ENCODE results near the gene CHAC1. TPM values are rescaled to one million over a fixed set of nuclear protein-coding genes. Genes with fewer than 3 reads are reported as not detected.
"Not testable (repeated sequence)": the region's sequence is repeated elsewhere in the genome, so short reads cannot be mapped to it uniquely, and the experiment has no call there.

The CHAC1 gene
- total and polyA plus RNA-seq, 5 experiments from 2014 or later: 8.9 to 9.2 TPM; not detected in 3

DNA sequence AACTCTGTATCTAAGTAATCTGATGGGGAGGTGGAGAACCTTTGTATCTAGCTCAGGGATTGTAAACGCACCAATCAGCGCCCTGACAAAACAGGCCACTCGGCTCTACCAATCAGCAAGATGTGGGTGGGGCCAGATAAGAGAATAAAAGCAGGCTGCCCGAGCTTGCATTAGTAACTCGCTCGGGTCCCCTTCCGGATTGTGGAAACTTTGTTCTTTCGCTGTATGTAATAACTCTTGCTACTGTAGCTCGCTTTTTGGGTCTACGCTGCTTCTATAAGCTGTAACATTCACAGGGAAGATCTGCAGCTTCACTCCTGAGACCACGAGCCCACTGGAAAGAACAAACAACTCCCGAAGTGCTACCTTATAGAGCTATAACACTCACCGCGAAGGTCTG lies 9.0 kb downstream of the CHAC1 start:
- POLR2A ChIA-PET: interaction anchor here (1.5 to 2.8 kb wide), 2 partner anchors 9 to 20 kb away, joined by 3 to 8 read pairs; partner anchors contain the start of gene CHAC1
- not testable (repeated sequence) for H3K27me3 Mint-ChIP-seq, H3K4me3 Mint-ChIP-seq, H3K27ac Mint-ChIP-seq, H3K36me3 Mint-ChIP-seq, H3K4me1 Mint-ChIP-seq, ATAC-seq, DNase-seq, H3K9me3 Mint-ChIP-seq

DNA sequence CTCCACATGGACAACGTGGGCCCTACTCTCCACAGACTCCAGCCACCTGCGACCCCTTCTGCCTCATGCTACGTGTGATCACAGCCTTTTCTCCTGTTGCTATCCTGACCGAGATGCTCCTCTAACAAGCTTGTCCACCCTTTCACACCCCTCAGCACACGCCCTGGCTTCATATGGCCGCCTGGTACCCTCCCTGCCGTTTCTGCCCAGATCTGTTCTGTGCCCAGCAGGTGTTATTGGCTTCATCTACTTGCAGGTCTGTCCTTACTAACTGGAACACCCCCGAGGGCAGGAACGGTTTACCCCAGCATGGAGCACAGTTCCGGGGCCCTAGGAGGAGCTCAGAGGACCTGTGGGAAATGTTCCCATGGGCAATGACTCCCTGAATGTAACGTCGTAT lies 9.9 kb downstream of the CHAC1 start:
- H3K27me3 Mint-ChIP-seq: peaks cover 0 to 5% (median 1%) of the 10 kb centered on the region in 5 donors
- POLR2A ChIA-PET: interaction anchor here (0.7 to 2.8 kb wide), 3 partner anchors 10 to 1029 kb away, joined by 3 to 8 read pairs (median 3); partner anchors contain the start of gene CHAC1
- H3K9me3 Mint-ChIP-seq: no peaks in the 10 kb centered on the region
- H3K4me3 Mint-ChIP-seq: no peak overlapping the region
- peaks cover 0 to 9% (median 6%) of the 10 kb centered on the region in 4 donors for H3K4me1 Mint-ChIP-seq
- ATAC-seq: no peak
- H3K27ac Mint-ChIP-seq: peak overlapping the region in 1 of 10 donors; percentile 43
- H3K36me3 Mint-ChIP-seq: no peaks in the 10 kb centered on the region
- DNase-seq: no peak

DNA sequence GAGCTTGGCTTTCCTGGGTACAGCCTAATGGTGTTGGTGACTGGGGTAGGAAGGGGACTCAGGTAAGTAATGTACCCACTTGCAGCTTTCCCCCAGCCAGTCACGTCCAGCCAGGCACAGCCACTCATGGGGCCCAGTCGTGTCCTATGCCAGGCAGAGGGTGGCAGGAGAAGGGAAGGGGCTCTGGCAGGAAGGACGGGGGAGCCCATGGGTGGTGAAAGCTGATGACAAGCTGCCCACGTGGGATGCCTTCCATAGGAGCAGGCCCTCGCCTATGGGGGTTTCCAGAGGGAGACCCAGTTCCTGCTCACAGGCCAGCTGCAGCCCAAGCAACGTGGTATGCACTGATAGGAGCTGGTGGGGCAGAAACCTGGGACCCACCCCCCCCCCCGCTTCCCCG lies 10.7 kb downstream of the CHAC1 start:
- ATAC-seq (no peak), DNase-seq (no peak)
- no peak overlapping the region for H3K4me3 Mint-ChIP-seq
- peaks cover 0 to 5% (median 1%) of the 10 kb centered on the region in 5 donors for H3K27me3 Mint-ChIP-seq
- H3K36me3 Mint-ChIP-seq: no peaks in the 10 kb centered on the region
- no peaks in the 10 kb centered on the region for H3K9me3 Mint-ChIP-seq
- POLR2A ChIA-PET: interaction anchor here (0.6 to 2.8 kb wide), 2 partner anchors 10 to 106 kb away, joined by 4 to 8 read pairs; partner anchors contain the start of gene CHAC1
- no peak overlapping the region for H3K27ac Mint-ChIP-seq
- H3K4me1 Mint-ChIP-seq: peaks cover 0 to 8% (median 6%) of the 10 kb centered on the region in 4 donors

DNA sequence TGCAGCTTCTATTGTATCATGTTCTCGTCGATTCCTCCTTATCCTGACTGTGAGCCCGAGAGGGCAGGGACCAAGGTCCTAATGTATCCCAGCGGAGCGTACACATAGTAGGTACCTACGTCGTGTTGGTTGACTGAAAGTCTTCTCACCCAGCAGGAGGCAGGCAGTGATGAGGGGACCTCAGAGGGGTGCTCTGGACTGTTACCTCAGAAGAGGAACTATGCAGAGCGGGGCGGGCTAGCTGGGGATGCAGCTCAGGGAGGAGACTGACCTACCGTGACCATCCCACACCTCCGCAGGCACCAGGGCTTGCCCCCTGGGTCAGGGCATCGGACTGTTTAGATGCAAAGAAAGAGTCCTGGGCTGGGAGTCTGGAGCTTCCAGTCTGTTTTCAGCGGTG lies 11.4 kb downstream of the CHAC1 start:
- Mint-ChIP-seq H3K9me3 (no peaks in the 10 kb centered on the region), H3K4me1 (peaks cover 0 to 8% (median 5%) of the 10 kb centered on the region in 4 donors), H3K4me3 (no peak overlapping the region), H3K36me3 (no peaks in the 10 kb centered on the region), H3K27ac (peak overlapping the region in 1 of 10 donors; percentile 82), H3K27me3 (peaks cover 0 to 5% (median 1%) of the 10 kb centered on the region in 5 donors)
- ATAC-seq (no peak), DNase-seq (no peak)
- POLR2A ChIA-PET: interaction anchor here (0.6 to 2.8 kb wide), 2 partner anchors 11 to 105 kb away, joined by 4 to 8 read pairs; partner anchors contain the start of gene CHAC1

DNA sequence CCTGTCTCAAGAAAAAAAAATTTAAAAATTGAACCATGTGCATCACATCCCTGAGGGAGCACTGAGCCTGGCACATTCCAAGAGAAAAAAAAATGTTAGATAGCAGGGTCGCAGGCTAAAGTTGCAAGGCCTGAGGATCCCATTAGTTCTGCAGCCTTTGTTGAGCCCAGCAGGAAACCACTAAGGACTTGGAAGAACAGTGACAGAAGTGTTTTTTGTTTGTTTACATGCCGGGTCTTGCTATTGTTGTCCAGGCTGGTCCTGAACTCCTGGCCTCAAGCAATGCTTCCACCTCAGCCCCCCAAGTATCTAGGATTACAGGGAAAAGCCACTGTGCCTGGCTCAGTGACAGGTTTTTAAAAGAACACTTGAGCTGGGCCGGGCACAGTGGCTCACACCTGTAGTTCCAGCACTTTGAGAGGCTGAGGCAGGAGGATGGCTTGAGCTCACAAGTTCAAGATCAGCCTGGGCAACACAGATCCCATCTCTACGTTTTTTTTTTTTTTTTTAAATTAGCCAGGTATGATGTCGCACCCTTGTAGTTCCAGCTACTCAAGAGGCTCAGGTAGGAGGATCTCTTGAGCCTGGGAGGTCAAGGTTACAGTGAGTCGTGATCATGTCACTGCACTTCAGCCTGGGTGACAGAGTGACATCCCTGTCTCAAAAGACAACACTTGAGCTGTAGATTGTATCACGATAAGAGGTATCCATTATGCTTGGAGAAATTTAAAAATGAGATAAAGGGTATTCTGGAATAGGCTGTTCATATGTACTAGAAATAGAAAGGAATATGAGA lies 15.2 kb downstream of the CHAC1 start:
- POLR2A ChIA-PET: no interaction called here
- Mint-ChIP-seq H3K9me3 (no peaks in the 10 kb centered on the region), H3K27ac (peak overlapping the region in 1 of 10 donors; percentile 66), H3K36me3 (no peaks in the 10 kb centered on the region), H3K27me3 (peaks cover 0 to 3% (median 0%) of the 10 kb centered on the region in 5 donors), H3K4me3 (no peak overlapping the region), H3K4me1 (peaks cover 0 to 10% (median 6%) of the 10 kb centered on the region in 4 donors)
- DNase-seq (no peak), ATAC-seq (no peak)

DNA sequence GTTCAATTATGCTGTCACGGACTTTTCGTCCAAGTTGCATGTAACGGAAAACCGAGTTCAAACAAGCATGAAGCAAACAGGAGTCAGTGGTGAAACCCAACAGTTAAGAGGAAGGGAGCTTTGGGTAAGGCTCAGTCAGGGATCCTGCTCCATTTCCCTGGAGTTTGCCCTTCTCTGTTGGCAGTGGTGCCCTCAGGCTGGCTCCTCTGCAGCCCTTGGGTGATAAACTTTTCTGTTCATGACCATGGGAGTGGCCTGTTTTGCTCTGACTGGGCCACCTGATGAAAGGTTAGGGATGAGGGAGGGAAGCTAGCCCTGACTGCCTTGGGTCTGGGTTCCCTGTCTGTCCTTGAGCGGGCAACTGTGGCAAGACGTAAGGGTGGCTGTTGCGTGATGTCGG lies 16.1 kb downstream of the CHAC1 start:
- H3K27me3 Mint-ChIP-seq: peaks cover 0 to 2% (median 0%) of the 10 kb centered on the region in 5 donors
- POLR2A ChIA-PET: no interaction called here
- peaks cover 0 to 10% (median 6%) of the 10 kb centered on the region in 4 donors for H3K4me1 Mint-ChIP-seq
- DNase-seq (no peak), ATAC-seq (no peak)
- H3K27ac Mint-ChIP-seq: no peak overlapping the region
- H3K9me3 Mint-ChIP-seq: no peaks in the 10 kb centered on the region
- H3K36me3 Mint-ChIP-seq: no peaks in the 10 kb centered on the region
- H3K4me3 Mint-ChIP-seq: no peak overlapping the region

DNA sequence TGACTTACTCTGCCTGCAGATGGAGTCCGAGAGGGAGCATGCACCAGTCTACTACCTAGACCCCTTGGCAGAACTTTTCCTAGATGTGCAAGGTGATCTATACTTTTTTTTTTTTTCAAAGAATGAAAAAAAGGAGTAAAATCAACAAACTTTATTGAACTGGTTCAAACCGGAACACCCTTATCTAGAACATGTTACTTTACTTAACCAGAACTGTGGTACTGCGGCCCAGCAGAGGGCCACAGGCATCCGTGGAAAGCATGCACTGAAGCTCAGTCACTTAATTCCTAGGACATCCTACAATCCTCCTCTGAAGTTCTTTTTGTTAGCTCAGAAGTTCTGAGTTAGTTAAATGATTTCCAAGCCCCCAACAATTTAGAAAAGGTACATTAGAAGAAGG lies 21.6 kb downstream of the CHAC1 start:
- H3K36me3 Mint-ChIP-seq: peaks cover 0 to 36% (median 8%) of the 10 kb centered on the region in 3 donors
- no peaks in the 10 kb centered on the region for H3K9me3 Mint-ChIP-seq
- H3K27me3 Mint-ChIP-seq: no peaks in the 10 kb centered on the region
- DNase-seq (no peak), ATAC-seq (no peak)
- POLR2A ChIA-PET: interaction anchor here (0.9 kb wide), 1 partner anchor 36 kb away, joined by 4 read pairs; no protein-coding TSS in a partner anchor
- no peak overlapping the region for H3K27ac Mint-ChIP-seq
- H3K4me3 Mint-ChIP-seq: no peak overlapping the region
- H3K4me1 Mint-ChIP-seq: peaks cover 0 to 10% (median 6%) of the 10 kb centered on the region in 4 donors

DNA sequence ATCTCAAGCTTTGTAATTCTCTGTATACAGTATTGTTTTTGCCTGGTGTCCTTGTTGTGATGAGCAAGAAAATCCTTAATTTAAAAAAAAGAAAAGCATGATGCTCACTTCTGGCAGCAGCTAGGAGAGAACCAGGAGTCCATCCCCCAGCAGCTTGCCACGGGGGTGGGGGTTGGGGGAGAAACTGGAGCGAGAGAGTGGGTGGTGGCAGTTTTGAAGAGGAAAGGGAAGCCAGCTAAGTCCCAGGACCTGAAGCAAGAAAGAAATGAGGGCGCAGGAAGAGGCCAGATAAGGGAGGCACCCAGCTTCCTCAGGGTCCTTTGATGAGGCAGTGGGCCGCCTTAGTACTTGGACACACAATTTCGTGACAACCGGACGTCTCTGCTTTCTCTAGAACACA lies 23.5 kb downstream of the CHAC1 start:
- POLR2A ChIA-PET: no interaction called here
- Mint-ChIP-seq H3K4me1 (peaks cover 0 to 10% (median 6%) of the 10 kb centered on the region in 4 donors), H3K4me3 (no peak overlapping the region), H3K9me3 (no peaks in the 10 kb centered on the region), H3K36me3 (peaks cover 0 to 55% (median 16%) of the 10 kb centered on the region in 3 donors), H3K27me3 (no peaks in the 10 kb centered on the region), H3K27ac (peak overlapping the region in 2 of 10 donors; percentile 40 to 86)
- ATAC-seq (no peak), DNase-seq (no peak)

DNA sequence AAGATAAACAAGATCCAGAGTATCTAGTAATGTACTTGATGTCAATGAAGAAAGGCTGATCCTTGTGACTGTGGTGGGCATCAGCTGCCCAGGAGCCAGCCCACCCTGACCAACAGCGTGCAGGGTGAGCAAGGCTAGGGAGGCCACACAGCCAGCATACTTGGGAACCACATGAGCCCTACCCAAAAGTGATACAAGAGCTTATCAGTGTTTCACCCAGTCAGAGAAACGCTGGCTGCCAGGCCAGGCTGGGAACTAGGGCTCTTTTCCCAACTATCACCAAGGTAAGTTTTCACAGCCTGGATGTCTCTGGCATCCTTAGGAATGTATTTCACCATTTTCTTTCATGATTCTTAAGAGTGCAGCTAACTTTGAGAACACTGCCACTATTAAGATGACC lies 24.9 kb downstream of the CHAC1 start:
- DNase-seq: no peak
- peaks cover 0 to 68% (median 27%) of the 10 kb centered on the region in 3 donors for H3K36me3 Mint-ChIP-seq
- no peaks in the 10 kb centered on the region for H3K9me3 Mint-ChIP-seq
- no peak for ATAC-seq
- POLR2A ChIA-PET: no interaction called here
- H3K4me1 Mint-ChIP-seq: no peaks in the 10 kb centered on the region
- no peaks in the 10 kb centered on the region for H3K27me3 Mint-ChIP-seq
- peak overlapping the region in 3 of 10 donors; percentile 82 to 83 (median 82) for H3K27ac Mint-ChIP-seq
- no peak overlapping the region for H3K4me3 Mint-ChIP-seq

DNA sequence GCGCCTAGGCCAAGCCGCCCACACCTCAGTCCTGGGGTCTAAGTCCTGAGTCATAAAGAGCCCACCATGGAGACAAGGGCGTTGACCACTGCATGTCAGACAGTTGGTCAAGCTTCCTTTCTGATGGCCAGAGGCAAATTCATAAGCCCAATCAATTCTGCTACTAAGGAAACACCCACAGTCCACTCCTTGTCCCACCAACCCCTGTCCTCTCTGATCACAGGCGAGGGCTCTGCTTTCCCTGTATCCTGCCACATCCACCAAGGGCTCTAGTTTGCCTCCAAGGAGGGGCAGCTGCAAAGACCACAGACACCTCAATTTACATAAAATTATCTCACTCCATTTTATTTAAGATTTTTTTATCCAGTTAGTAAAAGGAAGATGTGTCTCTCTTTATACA lies 25.3 kb downstream of the CHAC1 start:
- Mint-ChIP-seq H3K9me3 (no peaks in the 10 kb centered on the region), H3K4me3 (no peak overlapping the region), H3K27ac (peak overlapping the region in 2 of 10 donors; percentile 65 to 83), H3K27me3 (no peaks in the 10 kb centered on the region), H3K4me1 (no peaks in the 10 kb centered on the region), H3K36me3 (peaks cover 0 to 73% (median 30%) of the 10 kb centered on the region in 3 donors)
- DNase-seq (no peak), ATAC-seq (no peak)
- POLR2A ChIA-PET: no interaction called here

DNA sequence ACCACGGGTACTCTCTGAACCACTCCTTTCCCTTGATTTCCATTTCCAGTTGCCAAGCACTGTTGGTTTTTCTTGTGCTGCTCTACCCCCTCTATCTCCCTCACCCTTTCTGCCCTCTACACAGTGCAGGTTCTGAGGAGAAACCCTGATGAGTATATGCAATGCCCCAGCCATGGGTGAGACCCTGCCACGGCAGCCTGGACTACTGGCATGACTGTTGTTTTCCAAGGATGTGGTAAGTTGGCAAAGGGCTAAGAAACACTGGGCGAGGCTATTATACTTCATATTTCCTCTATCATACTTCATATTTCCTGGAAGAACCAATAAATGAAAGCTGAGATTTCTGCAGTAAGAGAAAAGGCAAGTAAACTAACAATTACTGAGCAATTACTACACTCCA lies 27.9 kb downstream of the CHAC1 start:
- H3K4me3 Mint-ChIP-seq: no peak overlapping the region
- ATAC-seq: no peak
- H3K36me3 Mint-ChIP-seq: peaks cover 0 to 97% (median 32%) of the 10 kb centered on the region in 3 donors
- H3K4me1 Mint-ChIP-seq: no peaks in the 10 kb centered on the region
- H3K9me3 Mint-ChIP-seq: peaks cover 0 to 2% (median 0%) of the 10 kb centered on the region in 9 donors
- no peak for DNase-seq
- H3K27me3 Mint-ChIP-seq: no peaks in the 10 kb centered on the region
- H3K27ac Mint-ChIP-seq: no peak overlapping the region
- POLR2A ChIA-PET: no interaction called here

DNA sequence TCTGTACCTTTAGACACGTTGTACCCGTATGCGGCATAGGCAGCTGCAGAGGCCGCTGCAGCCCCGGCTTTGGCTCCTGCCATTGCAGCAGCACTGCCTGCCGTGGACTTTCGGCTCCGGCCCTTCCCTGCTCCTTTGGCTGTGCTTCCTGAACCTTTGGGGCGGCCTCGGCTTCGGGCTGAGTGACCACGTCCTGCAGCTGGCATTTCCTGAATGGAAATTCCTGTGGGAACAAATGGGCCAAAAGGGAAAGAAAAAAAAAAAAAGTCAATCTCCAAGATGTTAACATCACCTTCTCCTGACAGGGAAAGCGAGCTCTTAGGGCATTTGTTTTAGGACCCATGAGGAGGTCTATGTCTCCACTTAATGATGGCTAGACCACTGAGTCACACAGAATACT lies 29.6 kb downstream of the CHAC1 start:
- POLR2A ChIA-PET: interaction anchor here (1.0 kb wide), 1 partner anchor 41 kb away, joined by 4 read pairs; no protein-coding TSS in a partner anchor
- H3K27me3 Mint-ChIP-seq: no peaks in the 10 kb centered on the region
- no peak overlapping the region for H3K4me3 Mint-ChIP-seq
- H3K27ac Mint-ChIP-seq: peak overlapping the region in 1 of 10 donors; percentile 43
- peaks cover 6 to 98% (median 31%) of the 10 kb centered on the region in 3 donors for H3K36me3 Mint-ChIP-seq
- no peak for ATAC-seq
- H3K9me3 Mint-ChIP-seq: peaks cover 0 to 2% (median 0%) of the 10 kb centered on the region in 9 donors
- no peak for DNase-seq
- H3K4me1 Mint-ChIP-seq: no peaks in the 10 kb centered on the region

DNA sequence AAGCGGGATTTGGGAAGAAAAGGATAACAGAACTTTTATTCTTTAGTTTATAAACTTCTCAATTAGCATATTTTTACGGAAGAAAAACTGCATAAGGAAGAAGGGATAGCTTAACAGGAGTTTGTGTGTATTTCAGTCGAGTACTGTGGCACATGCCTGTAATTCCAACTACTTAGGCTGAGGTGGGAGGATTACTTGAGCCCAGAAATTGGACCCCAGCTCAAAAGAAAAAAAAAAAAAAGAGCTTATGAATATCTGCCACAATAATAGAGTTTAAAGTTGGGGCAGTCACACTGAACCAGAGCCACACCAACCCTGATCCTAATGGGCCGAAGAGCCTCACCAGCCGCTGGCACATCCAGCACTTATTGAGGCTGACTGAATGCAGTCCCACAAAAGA lies 31.1 kb downstream of the CHAC1 start:
- Mint-ChIP-seq H3K27ac (no peak overlapping the region), H3K4me1 (no peaks in the 10 kb centered on the region), H3K27me3 (no peaks in the 10 kb centered on the region), H3K9me3 (peaks cover 0 to 2% (median 0%) of the 10 kb centered on the region in 9 donors), H3K4me3 (no peak overlapping the region), H3K36me3 (peaks cover 6 to 94% (median 31%) of the 10 kb centered on the region in 3 donors)
- ATAC-seq (no peak), DNase-seq (no peak)
- POLR2A ChIA-PET: no interaction called here

Measured in naive thymus-derived CD8-positive, alpha-beta T cell (primary cell).